Measurements from ENCODE around the gene TLCD3A.
A peak's percentile ranks its signal among the peaks of the same experiment; 100 is the strongest.
"Not testable (repeated sequence)": the region's sequence is repeated elsewhere in the genome, so short reads cannot be mapped to it uniquely, and the experiment has no call there.

TLCD3A gene

GRCh38 chr17:718075-718474 lies 14.3 kb upstream of the TLCD3A start:
- no peak for DNase-seq

GRCh38 chr17:720706-721539 lies 11.5 kb upstream of the TLCD3A start:
- DNase-seq, result no peak

- DNase-seq, result no peak
Observed at GRCh38 chr17:721540-721937, 10.9 kb upstream of the TLCD3A start.

- DNase-seq, result no peak
Observed at GRCh38 chr17:725084-725483, 7.3 kb upstream of the TLCD3A start.

GRCh38 chr17:725746-726145 lies 6.7 kb upstream of the TLCD3A start:
- no peak for DNase-seq

GRCh38 chr17:726271-726919 lies 6.0 kb upstream of the TLCD3A start:
- DNase-seq, result no peak

DNA sequence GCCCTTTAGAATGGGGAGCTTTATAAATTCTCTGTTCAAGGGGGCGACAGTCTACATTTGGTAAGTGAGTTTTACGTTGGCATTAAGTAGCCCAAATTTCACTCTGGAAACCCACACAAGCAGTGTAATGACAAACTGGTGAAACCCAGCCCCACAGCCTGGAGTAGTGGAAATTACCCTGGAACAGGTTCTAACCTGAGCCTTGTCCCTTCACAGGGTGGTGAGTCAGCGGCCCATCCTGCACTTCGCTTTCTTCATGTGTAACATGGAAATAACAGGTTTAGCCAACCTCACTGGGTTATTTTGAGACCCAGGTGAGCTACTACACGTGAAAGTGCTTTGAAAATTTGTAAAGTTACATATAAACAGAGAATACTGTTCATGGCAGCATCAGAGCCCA lies 3.5 kb upstream of the TLCD3A start:
- DNase-seq, result no peak

GRCh38 chr17:731644-732066 lies 741 bp upstream of the TLCD3A start:
- peak; percentile 18 to 63 for DNase-seq

GRCh38 chr17:732902-733720 lies 715 bp downstream of the TLCD3A start:
- DNase-seq, result peak in 1 of 2 experiments; percentile 48

DNA sequence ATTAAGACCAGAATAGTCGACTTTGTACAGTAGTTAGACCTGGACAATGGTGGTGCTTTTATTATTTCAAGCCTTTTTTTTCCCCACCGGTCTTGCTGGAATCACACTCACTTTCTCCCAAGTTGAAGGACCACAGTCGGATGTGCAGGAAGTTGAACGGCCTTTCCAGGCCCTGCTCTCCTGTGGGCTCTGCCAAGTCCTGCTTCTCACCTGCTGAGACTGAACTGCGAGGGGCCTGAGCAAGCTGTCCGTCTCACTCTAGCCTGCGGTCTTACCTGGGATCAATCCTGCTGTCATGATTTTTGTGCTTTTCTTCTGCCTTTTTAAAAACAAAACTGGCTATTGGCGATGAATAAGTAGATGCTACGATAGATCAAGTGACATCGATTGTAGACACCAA lies 1.3 kb downstream of the TLCD3A start:
- no peak for DNase-seq

GRCh38 chr17:737561-738113 lies 5.2 kb downstream of the TLCD3A start:
- no peak for DNase-seq

DNA sequence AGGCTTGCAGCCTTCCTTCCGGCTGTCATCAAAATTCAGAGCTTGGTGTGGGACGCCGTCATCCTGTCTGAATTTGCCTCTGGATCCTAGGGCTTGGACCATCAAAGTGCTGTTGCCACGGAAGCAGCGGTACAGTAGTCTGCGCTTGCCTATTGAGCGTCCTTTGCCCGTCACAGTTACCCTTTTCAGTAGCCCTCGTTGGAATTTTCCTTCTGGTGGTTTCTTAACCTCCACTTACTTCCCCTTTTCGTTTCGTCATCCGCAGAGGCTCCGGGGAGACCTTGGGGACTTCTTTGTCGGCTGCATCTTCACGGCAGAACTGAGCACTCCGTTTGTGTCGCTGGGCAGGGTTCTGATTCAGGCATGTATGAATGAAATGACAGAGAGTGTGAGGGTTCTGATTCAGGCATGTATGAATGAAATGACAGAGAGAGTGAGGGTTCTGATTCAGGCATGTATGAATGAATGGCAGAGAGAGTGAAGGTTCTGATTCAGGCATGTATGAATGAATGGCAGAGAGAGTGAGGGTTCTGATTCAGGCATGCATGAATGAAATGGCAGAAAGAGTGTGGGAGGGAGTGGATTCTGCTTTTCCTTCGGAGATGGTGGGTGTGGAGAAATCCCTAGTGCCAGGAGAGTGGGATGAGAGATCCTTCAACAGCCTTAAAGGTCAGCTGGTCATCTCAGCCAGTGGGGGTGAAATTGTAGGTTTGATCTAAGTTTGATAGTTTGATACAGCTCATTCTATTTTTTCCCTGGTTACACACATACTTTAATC lies 8.0 kb downstream of the TLCD3A start:
- no peak for DNase-seq

DNA sequence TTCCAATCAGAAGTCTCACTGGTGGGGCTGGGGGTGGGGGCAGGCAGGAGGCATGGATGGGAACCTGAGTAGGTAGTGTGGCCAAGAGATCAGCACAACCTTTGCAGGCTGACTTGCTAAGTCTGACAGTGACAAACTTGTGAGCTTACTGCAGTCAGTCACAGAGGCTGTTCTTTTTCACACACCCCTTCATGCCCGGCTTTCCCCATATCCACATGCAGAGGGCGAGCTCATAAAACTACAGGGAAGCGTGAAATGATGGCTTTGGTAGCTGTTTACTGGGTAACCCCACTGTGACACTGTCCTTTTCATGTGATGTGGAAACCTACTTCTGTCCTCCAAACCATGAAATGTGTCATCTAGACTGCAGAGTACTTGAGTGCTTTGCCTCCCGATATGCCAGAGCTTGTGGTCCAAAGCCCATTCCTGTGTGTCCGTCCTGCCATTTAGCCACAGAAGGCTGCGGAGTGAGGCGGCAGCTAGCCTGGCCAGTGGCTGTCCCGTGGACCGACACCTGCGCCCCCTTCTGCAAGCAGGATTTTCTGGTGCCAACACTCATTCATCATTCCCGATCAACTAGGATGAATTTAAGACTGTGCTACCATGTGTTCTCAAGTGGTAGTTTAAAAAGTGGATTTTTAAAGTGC lies 9.9 kb downstream of the TLCD3A start:
- DNase-seq, result no peak

GRCh38 chr17:743139-743538 lies 10.7 kb downstream of the TLCD3A start:
- DNase-seq, result no peak

- DNase-seq, result no peak
Observed at GRCh38 chr17:744937-745336, 12.5 kb downstream of the TLCD3A start.

- DNase-seq, result no peak
Observed at GRCh38 chr17:745406-745805, 13.0 kb downstream of the TLCD3A start.

DNA sequence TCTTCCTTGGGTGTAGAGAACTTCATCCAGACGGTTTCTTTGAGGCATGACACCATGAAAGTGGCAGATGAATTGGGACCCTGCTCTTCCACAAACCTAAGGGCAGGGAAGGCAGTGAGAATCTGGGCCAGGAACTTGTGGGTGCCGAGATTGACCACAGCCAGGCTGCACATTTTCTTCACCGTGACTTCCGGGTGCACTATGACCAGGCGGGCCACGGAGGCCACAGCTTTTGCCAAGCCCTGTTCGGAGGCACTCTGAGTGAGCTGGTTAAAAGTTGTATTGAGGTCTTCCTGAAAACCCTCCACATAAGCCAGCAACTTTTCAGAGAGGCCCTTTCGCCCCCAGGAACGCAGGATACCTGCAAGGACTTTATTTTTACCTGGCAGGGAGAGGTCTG lies 13.8 kb downstream of the TLCD3A start:
- DNase-seq, result no peak

DNA sequence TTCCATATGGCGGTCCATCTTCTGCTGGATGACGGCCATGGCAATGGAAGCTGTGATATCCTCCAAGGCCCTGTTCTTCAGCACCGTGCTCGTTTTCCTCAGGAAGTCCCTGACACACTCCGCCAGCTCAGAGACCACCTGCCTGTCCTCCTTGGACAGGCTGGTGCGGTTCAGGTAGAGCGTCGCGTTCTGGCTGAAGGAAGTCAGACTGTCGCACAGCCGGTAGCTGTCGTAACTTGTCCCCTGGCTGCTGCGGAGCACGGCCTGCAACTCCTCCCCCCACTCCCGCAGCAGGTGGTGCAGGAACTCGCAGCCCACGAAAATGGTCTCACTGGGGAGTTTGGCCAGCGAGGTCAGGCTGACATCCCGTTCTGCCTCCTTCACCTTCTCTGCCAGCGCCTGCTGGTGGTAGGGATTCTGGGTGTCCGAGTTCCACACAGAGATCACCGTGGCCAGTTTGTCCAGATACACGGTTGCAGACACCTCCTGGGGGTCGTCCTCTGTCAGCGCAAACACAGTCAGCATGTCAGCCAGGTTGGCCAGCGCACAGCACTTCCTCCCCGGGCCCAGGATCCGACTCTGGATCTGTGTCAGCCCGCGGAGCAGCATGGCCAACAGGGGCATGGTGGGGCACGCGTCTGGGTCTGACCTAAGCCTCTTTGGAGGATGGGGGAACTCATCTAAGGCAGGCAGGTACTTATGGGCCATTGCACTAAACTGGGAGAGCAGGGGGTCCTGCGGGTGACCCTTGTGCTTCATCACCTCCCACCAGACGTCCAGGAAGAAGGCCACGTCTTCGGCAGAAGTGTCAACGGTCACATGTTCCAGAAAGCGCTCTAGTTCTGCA lies 14.6 kb downstream of the TLCD3A start:
- DNase-seq, result no peak

GRCh38 chr17:748604-749003 lies 16.2 kb downstream of the TLCD3A start:
- DNase-seq, result not testable (repeated sequence)

- not testable (repeated sequence) for DNase-seq
Observed at GRCh38 chr17:749359-749758, 17.0 kb downstream of the TLCD3A start.

Measured in SHP77 (cell line).